ENCODE data around the gene CCR3. TPM values are rescaled to one million over a fixed set of nuclear protein-coding genes. Genes with fewer than 3 reads are reported as not detected.

Gene CCR3
- total RNA-seq, 2 experiments from 2014 or later, result not detected

DNA sequence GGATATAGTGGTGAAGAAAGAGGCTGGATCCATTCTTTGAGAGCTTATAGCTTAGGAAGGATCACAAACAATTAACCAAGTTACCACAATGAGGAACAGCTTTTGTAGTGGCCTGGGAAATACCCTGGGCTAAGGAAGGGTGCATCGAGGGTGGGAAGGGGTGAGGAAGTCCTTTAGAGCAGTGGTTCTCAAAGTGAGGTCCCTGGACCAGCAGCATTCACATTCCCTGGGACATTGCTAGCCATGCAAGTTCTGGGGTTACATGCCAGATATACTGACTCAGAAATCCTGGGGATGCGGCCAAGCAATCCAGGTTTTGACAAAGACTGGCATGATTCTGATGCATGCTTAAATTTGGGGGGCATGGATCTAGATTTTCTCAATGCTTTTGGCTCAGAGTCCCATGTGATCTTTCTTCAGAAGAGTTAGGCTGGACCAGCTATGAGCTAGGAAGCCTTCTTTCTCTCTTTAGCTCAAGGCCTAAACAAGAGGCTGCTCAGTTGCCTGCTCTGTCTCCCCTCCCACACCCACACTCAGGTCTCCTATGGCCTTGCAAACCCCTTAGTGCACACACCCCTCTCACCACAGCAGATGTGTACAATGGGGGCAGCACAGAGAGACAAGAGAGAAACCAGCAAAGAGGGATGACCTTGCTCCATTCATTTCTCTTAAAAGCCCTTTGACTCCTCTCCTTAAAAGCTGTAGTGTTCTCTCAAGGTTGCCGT is 32.4 kb upstream of the CCR3 start:
- no peaks in the 10 kb centered on the region for H3K9me3 Mint-ChIP-seq
- no peaks in the 10 kb centered on the region for H3K27me3 Mint-ChIP-seq
- no peaks in the 10 kb centered on the region for H3K36me3 Mint-ChIP-seq
- H3K4me3 Mint-ChIP-seq, result no peak overlapping the region
- peaks cover 17% of the 10 kb centered on the region for H3K4me1 Mint-ChIP-seq
- no peak overlapping the region for H3K27ac Mint-ChIP-seq
- no peak for DNase-seq

DNA sequence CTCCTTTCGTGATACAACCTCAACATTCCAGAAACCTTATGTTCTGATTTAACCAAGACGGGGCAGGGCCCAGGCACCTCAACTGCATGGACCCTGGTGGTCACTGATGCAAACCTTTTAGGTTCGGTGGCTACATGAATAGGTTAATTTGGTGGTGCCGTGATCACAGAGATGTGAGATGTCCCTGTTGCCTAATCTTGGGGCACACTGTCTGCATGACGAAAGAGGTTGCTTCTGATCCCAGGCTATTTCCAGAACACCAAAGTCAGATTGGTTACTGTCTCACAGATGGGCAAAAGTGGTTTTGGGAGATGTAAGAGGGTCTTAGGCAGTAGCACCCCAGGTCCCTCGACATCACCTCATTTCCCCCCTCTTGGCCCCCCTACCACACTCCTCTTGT is 30.2 kb upstream of the CCR3 start:
- no peak overlapping the region for H3K4me3 Mint-ChIP-seq
- no peaks in the 10 kb centered on the region for H3K36me3 Mint-ChIP-seq

DNA sequence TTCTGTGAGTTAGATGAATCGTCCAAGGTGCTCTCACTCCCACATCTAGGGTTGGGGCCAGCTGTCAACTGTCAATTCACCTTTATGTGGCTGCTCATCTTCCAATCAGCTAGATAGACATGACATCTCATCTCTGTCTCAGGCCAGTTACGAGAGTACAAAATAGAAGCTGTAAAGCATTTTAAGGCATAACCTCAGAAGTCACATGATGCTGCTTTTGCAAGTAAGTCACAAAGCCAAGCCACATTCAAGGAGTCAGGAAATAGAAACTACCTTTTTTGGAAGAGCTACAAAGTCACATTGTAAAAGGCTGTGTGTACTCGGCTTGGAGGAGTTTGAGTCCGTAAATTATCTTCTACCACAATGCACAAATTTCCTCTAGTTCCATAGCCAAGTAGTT is 29.1 kb upstream of the CCR3 start:
- peaks cover 16% of the 10 kb centered on the region for H3K4me1 Mint-ChIP-seq
- no peaks in the 10 kb centered on the region for H3K27me3 Mint-ChIP-seq
- no peak overlapping the region for H3K4me3 Mint-ChIP-seq
- DNase-seq, result no peak
- no peaks in the 10 kb centered on the region for H3K36me3 Mint-ChIP-seq
- H3K9me3 Mint-ChIP-seq, result no peaks in the 10 kb centered on the region
- H3K27ac Mint-ChIP-seq, result no peak overlapping the region

More for the DNA sequence above, 30.2 kb upstream of the CCR3 start:
- H3K4me1 Mint-ChIP-seq, result peaks cover 20% of the 10 kb centered on the region
- DNase-seq, result no peak
- no peaks in the 10 kb centered on the region for H3K9me3 Mint-ChIP-seq
- H3K27ac Mint-ChIP-seq, result no peak overlapping the region
- no peaks in the 10 kb centered on the region for H3K27me3 Mint-ChIP-seq

DNA sequence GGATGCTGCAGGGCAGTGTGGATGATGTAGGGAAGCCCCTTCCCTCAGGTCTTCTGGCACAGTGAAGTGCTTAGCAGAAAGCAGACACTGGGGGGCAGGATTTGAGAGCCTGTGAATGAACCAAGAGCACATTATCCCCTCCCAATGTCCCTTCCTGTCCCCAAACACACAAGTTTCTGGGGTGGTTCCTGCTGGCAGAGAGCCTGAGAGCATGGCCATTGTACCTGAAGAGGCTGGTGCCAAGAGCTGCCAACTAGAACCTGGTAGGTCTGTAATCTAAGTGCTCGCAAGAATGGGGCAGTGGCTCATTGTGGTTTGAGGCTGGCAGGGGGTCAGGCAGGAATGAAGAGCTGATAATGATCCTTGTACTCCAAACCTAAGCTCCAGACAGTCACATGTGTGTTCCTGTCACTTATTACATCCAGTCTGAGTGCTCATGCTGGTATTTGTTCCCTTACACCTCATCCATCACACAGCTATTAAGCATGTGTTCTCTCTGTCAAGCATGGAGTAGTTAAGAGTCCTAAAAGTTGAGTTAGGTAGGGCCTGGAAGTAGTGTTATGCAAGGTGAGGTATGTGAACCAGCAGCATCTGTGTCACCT is 27.4 kb upstream of the CCR3 start:
- Mint-ChIP-seq H3K36me3 (no peaks in the 10 kb centered on the region), H3K27me3 (no peaks in the 10 kb centered on the region), H3K27ac (no peak overlapping the region), H3K9me3 (peaks cover 6% of the 10 kb centered on the region), H3K4me3 (no peak overlapping the region), H3K4me1 (peaks cover 5% of the 10 kb centered on the region)
- DNase-seq, result peak; percentile 7

DNA sequence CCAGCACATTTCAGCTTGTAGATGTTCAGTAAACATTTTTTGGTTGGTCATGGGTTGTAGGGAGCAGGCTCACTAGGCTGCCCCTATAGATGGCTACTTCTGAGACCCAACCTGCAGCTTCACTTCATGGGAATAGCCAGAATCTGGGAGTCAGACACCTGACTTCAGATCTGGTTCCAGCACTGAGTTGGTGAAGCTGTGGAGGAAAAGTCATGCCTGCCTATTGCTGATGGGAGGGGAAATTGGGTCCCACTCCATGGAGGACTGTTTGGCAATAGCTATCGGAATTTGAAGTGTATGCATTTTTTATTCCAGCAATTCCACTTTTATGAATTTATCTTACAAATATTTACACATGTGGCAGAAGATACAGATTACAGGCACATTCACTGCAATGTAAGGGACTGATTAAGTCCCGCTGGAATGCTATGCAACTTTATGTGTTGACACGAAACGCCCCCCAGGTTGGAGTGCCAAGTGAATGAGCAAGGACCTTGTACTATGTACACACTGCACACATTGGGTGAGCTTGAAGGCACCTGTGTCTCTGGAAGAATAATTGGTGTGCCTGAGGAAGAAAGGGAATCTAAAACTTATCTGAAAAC is 26.3 kb upstream of the CCR3 start:
- H3K27me3 Mint-ChIP-seq, result no peaks in the 10 kb centered on the region
- H3K27ac Mint-ChIP-seq, result no peak overlapping the region
- peaks cover 7% of the 10 kb centered on the region for H3K9me3 Mint-ChIP-seq
- H3K4me1 Mint-ChIP-seq, result peaks cover 5% of the 10 kb centered on the region
- H3K4me3 Mint-ChIP-seq, result no peak overlapping the region
- H3K36me3 Mint-ChIP-seq, result no peaks in the 10 kb centered on the region
- DNase-seq, result no peak

DNA sequence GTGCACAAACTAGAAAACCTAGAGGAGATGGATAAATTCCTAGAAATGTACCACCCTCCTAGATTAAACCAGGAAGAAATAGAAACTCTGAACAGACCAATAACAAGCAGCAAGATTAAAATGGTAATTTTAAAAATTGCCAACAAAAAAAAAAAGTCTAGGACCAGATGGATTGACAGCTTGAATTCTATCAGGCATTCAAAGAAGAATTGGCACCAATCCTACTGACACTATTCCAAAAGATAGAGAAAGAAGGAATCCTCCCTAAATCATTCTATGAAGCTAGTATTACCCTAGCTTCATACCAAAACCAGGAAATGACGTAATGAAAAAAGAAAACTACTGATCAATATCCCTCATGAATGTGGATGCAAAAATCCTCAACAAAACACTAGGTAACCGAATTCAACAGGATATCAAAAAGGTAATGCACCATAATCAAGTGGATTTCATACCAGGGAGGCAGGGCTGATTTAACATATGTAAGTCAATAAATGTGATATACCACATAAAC is 24.0 kb upstream of the CCR3 start:
- Mint-ChIP-seq H3K9me3 (peaks cover 7% of the 10 kb centered on the region), H3K27ac (no peak overlapping the region), H3K27me3 (peaks cover 3% of the 10 kb centered on the region), H3K4me1 (peaks cover 5% of the 10 kb centered on the region), H3K4me3 (no peak overlapping the region), H3K36me3 (no peaks in the 10 kb centered on the region)
- DNase-seq, result no peak

DNA sequence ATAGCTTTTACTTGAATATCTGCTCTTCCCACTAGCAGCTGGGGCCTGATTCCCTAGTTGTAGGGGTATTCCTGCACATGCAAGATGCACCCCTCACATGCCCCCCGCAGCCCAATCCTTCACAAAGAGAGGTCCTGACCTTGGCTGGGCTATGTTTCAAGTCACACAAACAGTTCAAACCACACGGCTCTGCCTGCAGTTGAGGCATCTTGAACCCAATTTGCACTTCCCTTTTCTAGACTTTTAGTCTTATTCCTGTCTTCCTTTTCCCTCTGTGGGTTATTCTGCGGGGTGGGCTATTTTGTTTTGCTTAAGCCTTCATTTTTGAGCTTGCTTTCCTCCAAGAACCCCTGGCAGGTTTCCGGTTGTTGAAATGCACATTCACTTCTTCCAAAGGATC is 20.9 kb upstream of the CCR3 start:
- Mint-ChIP-seq H3K4me1 (peaks cover 5% of the 10 kb centered on the region), H3K36me3 (no peaks in the 10 kb centered on the region), H3K4me3 (no peak overlapping the region), H3K27me3 (peaks cover 8% of the 10 kb centered on the region), H3K9me3 (peaks cover 7% of the 10 kb centered on the region), H3K27ac (no peak overlapping the region)
- DNase-seq, result no peak

DNA sequence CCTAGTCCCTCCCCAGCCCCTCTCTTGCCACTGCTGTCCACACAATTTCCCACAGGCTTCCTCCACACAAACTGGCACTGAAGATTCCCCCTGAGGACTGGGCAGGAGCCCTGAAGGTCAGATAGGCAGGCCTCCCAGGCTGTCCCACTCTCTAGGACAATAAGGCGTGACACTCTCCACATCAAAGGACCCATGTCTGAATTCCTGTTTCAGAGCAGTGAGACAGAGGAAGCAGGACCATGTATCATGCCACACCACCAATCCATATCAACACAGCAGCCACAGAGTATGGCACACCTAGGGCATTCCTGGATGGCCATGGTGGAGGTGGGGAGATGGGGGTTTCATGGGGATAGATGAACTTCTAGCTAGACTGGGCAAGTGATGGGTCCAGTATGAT is 20.3 kb upstream of the CCR3 start:
- no peak for DNase-seq
- peaks cover 8% of the 10 kb centered on the region for H3K27me3 Mint-ChIP-seq
- peaks cover 7% of the 10 kb centered on the region for H3K9me3 Mint-ChIP-seq
- H3K4me3 Mint-ChIP-seq, result no peak overlapping the region
- H3K27ac Mint-ChIP-seq, result no peak overlapping the region
- H3K36me3 Mint-ChIP-seq, result no peaks in the 10 kb centered on the region
- H3K4me1 Mint-ChIP-seq, result peaks cover 3% of the 10 kb centered on the region

DNA sequence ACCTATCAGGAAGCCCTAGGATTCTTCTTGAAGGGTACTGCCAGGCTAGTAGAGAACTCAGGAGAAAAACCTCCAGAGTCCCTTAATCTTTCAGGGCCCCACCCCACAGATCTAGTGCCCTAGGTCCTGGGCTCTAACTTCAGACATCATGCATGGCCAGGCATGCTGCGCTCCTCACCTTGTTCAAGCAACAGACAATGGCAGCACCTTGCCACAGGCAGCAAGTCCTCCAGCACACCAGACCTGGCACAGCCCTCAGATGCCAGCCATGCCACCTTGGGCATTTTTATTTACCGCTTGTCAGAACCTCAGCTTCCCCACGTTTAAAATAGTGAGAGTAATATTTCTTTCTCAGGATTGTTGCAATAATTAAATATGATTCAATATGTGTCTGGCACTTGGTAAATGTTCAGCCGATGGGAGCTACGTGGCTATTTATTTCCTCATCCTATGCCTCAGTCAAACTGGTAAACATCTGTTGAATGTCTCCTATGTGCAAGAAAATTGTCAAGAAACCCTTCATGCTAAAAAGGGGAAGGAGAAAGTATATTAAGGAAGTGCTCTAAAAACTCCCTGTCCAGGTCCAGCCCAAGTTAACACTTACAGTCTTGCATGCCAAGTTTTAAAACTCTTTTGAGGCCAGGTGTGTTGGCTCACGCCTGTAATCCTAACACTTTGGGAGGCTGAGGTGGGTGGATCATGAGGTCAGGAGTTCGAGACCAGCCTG is 19.7 kb upstream of the CCR3 start:
- no peak overlapping the region for H3K27ac Mint-ChIP-seq
- H3K4me3 Mint-ChIP-seq, result no peak overlapping the region
- no peaks in the 10 kb centered on the region for H3K4me1 Mint-ChIP-seq
- peaks cover 8% of the 10 kb centered on the region for H3K27me3 Mint-ChIP-seq
- H3K9me3 Mint-ChIP-seq, result peaks cover 7% of the 10 kb centered on the region
- DNase-seq, result no peak
- no peaks in the 10 kb centered on the region for H3K36me3 Mint-ChIP-seq

DNA sequence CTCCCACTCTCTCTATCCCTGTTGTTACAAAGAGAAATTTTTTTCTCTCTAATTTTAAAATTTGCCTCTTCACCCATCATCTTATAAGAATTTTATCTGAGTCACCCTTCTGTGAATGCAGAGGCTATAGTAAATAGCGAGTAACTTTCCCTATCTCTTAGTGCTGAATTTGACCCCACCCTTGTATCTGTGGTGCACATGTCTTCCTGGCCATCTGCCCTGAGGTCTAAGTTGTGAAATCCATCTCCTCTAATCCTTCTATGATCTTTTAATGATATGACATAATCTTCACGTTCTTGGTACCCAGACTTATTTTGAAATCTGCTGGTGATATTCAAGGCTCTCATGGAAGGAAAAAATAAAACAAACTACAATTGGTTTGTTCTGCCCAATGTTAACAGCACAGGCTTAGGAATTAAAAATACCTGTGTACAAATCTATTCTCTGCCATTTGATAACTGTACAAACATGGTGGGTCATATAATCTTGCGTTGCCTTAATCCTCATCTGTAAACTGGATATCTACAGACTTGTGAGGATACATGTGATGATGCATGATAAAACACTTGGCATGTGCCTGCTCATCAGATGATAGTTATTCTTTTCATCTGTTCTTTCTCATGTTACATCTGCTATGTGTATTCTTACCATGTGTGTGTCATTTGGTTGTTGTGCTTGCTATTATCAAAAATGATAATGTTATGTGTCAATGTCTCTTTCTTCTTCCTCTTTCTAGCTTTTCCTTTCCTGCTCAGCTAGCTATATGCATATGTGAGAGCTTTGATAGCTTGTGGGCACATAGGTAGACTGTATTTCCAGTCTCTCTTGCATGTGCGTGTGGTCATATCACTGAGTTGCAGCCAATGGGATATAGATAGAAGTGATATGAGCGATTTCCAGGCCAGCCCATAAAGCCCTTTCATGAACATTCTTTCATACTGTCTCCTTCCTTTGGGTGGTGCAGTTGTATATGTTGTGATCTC is 13.7 kb upstream of the CCR3 start:
- no peak overlapping the region for H3K4me3 Mint-ChIP-seq
- no peak overlapping the region for H3K27ac Mint-ChIP-seq
- peaks cover 5% of the 10 kb centered on the region for H3K4me1 Mint-ChIP-seq
- no peaks in the 10 kb centered on the region for H3K36me3 Mint-ChIP-seq
- H3K27me3 Mint-ChIP-seq, result peaks cover 16% of the 10 kb centered on the region
- no peak for DNase-seq
- no peaks in the 10 kb centered on the region for H3K9me3 Mint-ChIP-seq

DNA sequence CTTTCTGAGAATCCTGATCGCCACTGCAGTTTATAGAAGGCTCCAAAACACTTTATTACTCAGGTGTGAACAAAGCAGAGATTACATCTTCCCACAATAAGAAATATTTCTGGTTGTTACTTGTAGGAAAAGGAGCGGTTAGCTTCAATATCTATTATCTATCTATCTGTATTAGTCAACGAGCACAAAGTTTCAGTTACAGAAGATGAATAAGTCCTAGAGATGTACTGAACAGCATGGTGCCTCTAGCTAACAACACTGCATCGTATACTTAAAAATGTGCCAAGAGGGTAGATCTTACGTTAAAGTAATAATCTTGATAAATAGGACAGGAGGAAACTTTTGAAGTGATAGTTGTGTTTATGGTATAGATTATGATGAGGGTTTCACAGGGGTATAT is 10.9 kb upstream of the CCR3 start:
- peaks cover 5% of the 10 kb centered on the region for H3K4me1 Mint-ChIP-seq
- H3K36me3 Mint-ChIP-seq, result no peaks in the 10 kb centered on the region
- H3K27me3 Mint-ChIP-seq, result peaks cover 14% of the 10 kb centered on the region
- no peaks in the 10 kb centered on the region for H3K9me3 Mint-ChIP-seq
- no peak overlapping the region for H3K4me3 Mint-ChIP-seq
- DNase-seq, result no peak
- no peak overlapping the region for H3K27ac Mint-ChIP-seq

DNA sequence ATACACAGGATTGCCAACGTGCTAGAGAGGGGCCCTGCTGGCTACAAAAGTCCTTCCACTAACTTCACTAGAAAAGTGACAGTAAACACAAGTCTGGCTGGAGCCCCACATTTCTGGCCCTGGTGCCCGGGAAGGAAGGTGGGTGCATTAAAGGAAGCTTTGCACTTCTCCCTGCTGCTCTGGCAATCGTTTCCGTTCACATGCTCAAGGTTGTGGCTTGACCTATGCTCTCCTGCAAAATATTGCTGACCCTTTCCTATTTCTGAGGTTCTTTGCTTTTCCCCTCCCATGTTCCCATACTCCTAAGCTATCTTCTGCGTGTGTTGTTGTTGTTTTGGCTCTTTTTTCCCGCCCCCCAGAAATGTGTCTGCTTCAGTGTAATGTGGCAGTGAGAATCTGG is 9.1 kb upstream of the CCR3 start:
- Mint-ChIP-seq H3K4me1 (peaks cover 2% of the 10 kb centered on the region), H3K4me3 (no peak overlapping the region), H3K9me3 (no peaks in the 10 kb centered on the region), H3K27me3 (peaks cover 11% of the 10 kb centered on the region), H3K27ac (no peak overlapping the region), H3K36me3 (no peaks in the 10 kb centered on the region)
- DNase-seq, result no peak

DNA sequence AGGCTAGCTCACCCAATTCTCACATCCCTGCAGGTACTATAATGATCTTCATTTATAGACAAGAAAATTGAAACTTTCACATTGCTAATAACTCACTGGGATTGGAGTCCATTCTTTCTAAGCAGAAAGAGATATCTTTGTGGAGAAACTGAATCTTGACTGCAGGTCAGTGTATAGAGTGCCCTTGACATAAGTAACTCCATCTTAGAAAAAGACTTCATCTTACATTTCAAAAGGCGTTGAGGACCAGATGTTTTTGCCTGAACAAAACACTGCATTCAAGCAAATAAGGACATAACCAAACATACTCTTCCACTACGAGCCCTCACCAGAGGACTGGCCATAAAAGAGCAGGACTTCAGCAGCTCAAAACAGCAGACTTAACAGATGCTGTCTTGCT is 6.8 kb upstream of the CCR3 start:
- Mint-ChIP-seq H3K27me3 (peaks cover 3% of the 10 kb centered on the region), H3K9me3 (no peaks in the 10 kb centered on the region), H3K36me3 (no peaks in the 10 kb centered on the region), H3K4me3 (no peak overlapping the region), H3K4me1 (no peaks in the 10 kb centered on the region), H3K27ac (no peak overlapping the region)
- DNase-seq, result no peak

DNA sequence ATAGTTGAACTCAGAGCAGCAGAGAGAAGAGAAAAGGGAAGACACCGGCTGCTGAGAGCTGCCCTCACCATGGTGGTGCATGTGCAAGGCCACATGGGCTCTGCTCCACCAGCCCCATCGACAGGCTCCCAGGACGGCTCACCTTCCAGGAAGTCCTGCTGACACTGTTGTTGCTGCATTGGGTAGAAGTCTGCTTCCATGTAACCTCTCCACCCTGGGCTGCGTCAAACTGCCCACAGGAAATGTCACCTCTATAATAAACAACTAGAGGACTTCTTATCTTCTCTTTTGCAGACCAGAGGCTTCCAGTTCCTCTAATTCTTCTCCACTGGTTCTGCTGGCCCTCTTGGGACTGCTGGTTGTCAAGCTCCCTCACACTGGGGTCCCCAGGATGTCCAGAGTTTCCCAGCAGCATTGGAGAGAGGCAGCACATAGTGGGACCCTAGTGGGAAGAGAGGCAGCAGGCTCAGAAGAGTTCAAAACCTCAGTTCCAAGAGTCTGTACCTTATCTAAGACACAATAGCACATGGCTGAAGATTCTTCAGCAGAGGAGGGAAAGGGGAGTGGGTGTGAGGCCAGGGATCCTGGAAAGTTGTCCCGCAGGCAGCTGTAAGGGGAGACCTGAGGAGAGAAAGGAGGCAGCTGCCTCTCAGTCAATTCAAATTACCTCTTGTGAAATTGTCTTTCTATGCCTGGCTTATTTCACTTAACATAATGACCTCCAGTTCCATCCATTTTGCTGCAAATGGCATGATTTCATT is 5.8 kb upstream of the CCR3 start:
- Mint-ChIP-seq H3K4me1 (no peaks in the 10 kb centered on the region), H3K27ac (no peak overlapping the region), H3K27me3 (peaks cover 3% of the 10 kb centered on the region), H3K4me3 (no peak overlapping the region), H3K9me3 (no peaks in the 10 kb centered on the region), H3K36me3 (no peaks in the 10 kb centered on the region)
- DNase-seq, result no peak
